ENCODE results near the gene TSPAN9. TPM values are rescaled to one million over a fixed set of nuclear protein-coding genes. Genes with fewer than 3 reads are reported as not detected.

TSPAN9 gene
- total RNA-seq, 1 donor = 13.0 TPM

DNA sequence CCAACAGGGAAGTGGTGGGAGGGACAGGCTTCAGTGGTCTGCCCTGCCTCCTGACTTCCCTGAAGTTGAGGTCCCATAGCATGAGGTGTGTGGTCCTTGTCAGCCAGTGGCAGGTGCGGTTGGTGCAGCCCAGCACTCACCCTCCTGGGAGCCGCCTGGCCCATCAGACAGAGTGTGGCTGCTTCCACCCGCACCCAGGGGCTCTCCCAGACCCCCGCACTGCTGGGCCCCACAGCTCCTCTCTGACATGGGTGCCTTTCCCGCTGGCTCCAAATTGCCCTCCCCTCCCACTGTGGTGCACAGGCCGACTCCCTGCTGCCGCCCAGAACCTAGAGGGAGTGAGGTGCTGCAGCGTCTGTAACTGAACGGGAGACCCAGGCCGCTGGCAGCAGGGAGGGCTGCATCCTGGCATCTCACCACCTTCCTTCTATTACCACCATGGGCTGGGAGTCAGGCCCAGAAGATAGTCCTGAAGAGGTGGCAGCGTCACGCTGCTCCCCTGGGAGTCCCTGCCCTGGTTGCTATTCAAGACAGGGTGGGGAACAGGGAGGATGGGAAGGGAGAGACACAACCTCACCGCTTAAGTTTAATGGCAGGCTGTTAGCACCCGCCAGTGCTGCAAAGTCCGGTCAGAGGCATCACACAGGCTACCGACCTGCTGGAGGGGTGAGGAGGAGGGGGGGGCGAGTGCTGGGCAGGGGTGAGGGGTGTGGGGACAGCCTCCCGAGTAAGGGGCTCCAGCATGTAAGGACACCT lies 233.3 kb downstream of the TSPAN9 start:
- TF ChIP-seq, protein P1, sequence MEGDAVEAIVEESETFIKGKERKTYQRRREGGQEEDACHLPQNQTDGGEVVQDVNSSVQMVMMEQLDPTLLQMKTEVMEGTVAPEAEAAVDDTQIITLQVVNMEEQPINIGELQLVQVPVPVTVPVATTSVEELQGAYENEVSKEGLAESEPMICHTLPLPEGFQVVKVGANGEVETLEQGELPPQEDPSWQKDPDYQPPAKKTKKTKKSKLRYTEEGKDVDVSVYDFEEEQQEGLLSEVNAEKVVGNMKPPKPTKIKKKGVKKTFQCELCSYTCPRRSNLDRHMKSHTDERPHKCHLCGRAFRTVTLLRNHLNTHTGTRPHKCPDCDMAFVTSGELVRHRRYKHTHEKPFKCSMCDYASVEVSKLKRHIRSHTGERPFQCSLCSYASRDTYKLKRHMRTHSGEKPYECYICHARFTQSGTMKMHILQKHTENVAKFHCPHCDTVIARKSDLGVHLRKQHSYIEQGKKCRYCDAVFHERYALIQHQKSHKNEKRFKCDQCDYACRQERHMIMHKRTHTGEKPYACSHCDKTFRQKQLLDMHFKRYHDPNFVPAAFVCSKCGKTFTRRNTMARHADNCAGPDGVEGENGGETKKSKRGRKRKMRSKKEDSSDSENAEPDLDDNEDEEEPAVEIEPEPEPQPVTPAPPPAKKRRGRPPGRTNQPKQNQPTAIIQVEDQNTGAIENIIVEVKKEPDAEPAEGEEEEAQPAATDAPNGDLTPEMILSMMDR (IDR thresholded peaks at IDR 0.05; ENCODE audit: extremely low read depth, low read depth, low read length) = no peak
- no peaks in the 10 kb centered on the region for H3K9me3 ChIP-seq (ENCODE audit: low read depth, low read length)
- peaks cover 10% of the 10 kb centered on the region for H3K4me1 ChIP-seq (ENCODE audit: insufficient read depth, low read length)
- H4K20me1 ChIP-seq (ENCODE audit: insufficient read depth, low read length) = no peaks in the 10 kb centered on the region
- no peak overlapping the region for H3K4me2 ChIP-seq (ENCODE audit: insufficient read depth, low read length)
- H2AFZ ChIP-seq (ENCODE audit: low read length) = no peak overlapping the region
- no peaks in the 10 kb centered on the region for H3K79me2 ChIP-seq (ENCODE audit: insufficient read depth, low read length)
- H3K36me3 ChIP-seq (ENCODE audit: insufficient read depth, low read length) = no peaks in the 10 kb centered on the region
- H3K4me3 ChIP-seq (ENCODE audit: insufficient read depth, low read length) = no peak overlapping the region
- H3K27ac ChIP-seq (ENCODE audit: low read depth, low read length) = no peak overlapping the region
- no peak for DNase-seq (ENCODE audit: insufficient read length, low spot score, missing footprints)
- H3K27me3 ChIP-seq (ENCODE audit: insufficient read depth, low read length) = peaks cover 7% of the 10 kb centered on the region

DNA sequence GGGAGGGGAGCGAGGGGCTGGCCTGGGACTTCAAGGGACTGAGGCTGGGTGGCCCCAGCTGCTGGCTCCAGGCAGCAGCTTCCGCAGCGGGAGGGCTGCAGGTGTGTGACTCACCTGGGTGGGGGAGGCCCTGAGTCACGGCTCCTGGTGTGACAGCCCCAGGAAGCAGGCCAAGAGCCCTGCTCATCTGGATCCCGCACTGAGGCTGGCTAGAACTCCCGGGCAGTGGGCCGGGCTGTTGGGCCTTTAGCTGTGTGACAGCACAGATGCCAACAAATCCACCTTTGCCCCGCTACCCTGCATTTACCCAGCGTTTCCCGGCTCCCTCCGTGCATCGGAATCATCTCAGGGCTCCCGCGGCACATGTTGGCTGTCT lies 233.8 kb downstream of the TSPAN9 start:
- no peak for DNase-seq (ENCODE audit: insufficient read length, low spot score, missing footprints)
- H3K4me1 ChIP-seq (ENCODE audit: insufficient read depth, low read length) = peaks cover 10% of the 10 kb centered on the region
- no peak overlapping the region for H3K27ac ChIP-seq (ENCODE audit: low read depth, low read length)
- TF ChIP-seq, protein P1 (IDR thresholded peaks at IDR 0.05; ENCODE audit: extremely low read depth, low read depth, low read length) = no peak
- no peak overlapping the region for H3K4me2 ChIP-seq (ENCODE audit: insufficient read depth, low read length)
- no peaks in the 10 kb centered on the region for H3K9me3 ChIP-seq (ENCODE audit: low read depth, low read length)
- no peaks in the 10 kb centered on the region for H4K20me1 ChIP-seq (ENCODE audit: insufficient read depth, low read length)
- H3K36me3 ChIP-seq (ENCODE audit: insufficient read depth, low read length) = no peaks in the 10 kb centered on the region
- no peaks in the 10 kb centered on the region for H3K79me2 ChIP-seq (ENCODE audit: insufficient read depth, low read length)
- peaks cover 10% of the 10 kb centered on the region for H3K27me3 ChIP-seq (ENCODE audit: insufficient read depth, low read length)
- no peak overlapping the region for H2AFZ ChIP-seq (ENCODE audit: low read length)
- no peak overlapping the region for H3K4me3 ChIP-seq (ENCODE audit: insufficient read depth, low read length)

DNA sequence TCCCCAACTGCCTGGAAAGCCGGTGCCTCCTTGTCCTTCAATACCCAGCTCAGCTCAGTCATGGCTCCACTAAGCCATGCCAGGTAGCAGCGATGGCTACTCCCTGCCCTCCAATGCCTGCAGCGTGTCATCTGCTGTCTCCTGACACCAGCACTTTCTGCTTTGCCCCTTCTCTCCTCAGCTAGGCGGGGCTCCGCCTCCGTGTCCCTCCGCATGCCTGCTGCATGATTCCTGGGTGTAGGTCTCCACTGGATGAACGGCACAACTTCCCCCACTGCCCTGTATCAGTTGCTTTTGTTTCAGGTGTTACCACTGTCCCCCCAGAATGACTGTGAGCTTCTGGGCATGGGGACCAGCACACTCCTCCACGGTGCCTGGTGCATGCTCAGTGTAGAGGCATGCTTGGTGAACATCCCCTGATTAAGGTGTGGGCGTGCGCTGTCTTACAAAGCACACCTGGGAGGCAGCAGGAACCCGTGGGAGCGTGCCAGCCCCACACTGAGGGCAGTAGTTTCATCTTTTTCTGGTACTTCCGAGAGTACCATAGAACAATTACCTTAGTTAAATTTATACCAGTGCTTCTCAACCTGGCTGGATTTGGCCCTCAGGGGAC lies 234.4 kb downstream of the TSPAN9 start:
- no peaks in the 10 kb centered on the region for H3K9me3 ChIP-seq (ENCODE audit: low read depth, low read length)
- no peaks in the 10 kb centered on the region for H4K20me1 ChIP-seq (ENCODE audit: insufficient read depth, low read length)
- H3K4me2 ChIP-seq (ENCODE audit: insufficient read depth, low read length) = no peak overlapping the region
- H3K27ac ChIP-seq (ENCODE audit: low read depth, low read length) = no peak overlapping the region
- peaks cover 10% of the 10 kb centered on the region for H3K4me1 ChIP-seq (ENCODE audit: insufficient read depth, low read length)
- TF ChIP-seq, protein P1 (IDR thresholded peaks at IDR 0.05; ENCODE audit: extremely low read depth, low read depth, low read length) = no peak
- peaks cover 10% of the 10 kb centered on the region for H3K27me3 ChIP-seq (ENCODE audit: insufficient read depth, low read length)
- no peaks in the 10 kb centered on the region for H3K79me2 ChIP-seq (ENCODE audit: insufficient read depth, low read length)
- no peak for DNase-seq (ENCODE audit: insufficient read length, low spot score, missing footprints)
- no peak overlapping the region for H3K4me3 ChIP-seq (ENCODE audit: insufficient read depth, low read length)
- H2AFZ ChIP-seq (ENCODE audit: low read length) = no peak overlapping the region
- no peaks in the 10 kb centered on the region for H3K36me3 ChIP-seq (ENCODE audit: insufficient read depth, low read length)

DNA sequence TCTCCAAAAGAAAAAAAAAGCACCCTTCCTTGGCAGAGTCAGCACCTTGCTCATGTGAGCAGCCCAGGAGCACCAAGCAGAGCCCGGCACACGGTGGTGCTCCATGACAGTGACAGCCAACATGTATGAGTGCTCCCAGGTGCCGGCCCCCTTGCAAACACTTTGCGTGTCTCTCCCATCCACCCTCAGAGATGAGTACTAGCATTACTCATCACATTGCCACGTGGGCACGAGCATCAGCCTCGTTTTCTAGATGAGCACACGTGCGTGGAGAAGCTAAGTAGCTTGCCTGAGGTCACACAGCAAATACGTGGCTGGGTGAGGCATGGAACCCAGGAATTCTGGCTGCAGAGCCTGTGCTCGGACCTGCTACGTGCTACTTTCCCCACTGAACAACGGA lies 235.9 kb downstream of the TSPAN9 start:
- peak overlapping the region; percentile 15 for H3K27ac ChIP-seq (ENCODE audit: low read depth, low read length)
- no peaks in the 10 kb centered on the region for H3K79me2 ChIP-seq (ENCODE audit: insufficient read depth, low read length)
- DNase-seq (ENCODE audit: insufficient read length, low spot score, missing footprints) = peak; percentile 96
- H3K4me1 ChIP-seq (ENCODE audit: insufficient read depth, low read length) = peaks cover 10% of the 10 kb centered on the region
- no peak overlapping the region for H2AFZ ChIP-seq (ENCODE audit: low read length)
- H3K27me3 ChIP-seq (ENCODE audit: insufficient read depth, low read length) = peaks cover 16% of the 10 kb centered on the region
- H3K36me3 ChIP-seq (ENCODE audit: insufficient read depth, low read length) = no peaks in the 10 kb centered on the region
- H3K4me3 ChIP-seq (ENCODE audit: insufficient read depth, low read length) = no peak overlapping the region
- TF ChIP-seq, protein P1 (IDR thresholded peaks at IDR 0.05; ENCODE audit: extremely low read depth, low read depth, low read length) = no peak
- H4K20me1 ChIP-seq (ENCODE audit: insufficient read depth, low read length) = no peaks in the 10 kb centered on the region
- H3K4me2 ChIP-seq (ENCODE audit: insufficient read depth, low read length) = no peak overlapping the region
- no peaks in the 10 kb centered on the region for H3K9me3 ChIP-seq (ENCODE audit: low read depth, low read length)

Data from osteoblast (primary cell).